GM21737 (cell line): ENCODE measurements around the gene BACH2.

Experiments used
- ATAC-seq: cut with Tn5 transposase; IDR thresholded peaks from one replicate; pipeline ENCODE4 v1.9.1; 2021; ENCODE audit warnings: mild to moderate bottlenecking, moderate library complexity; ENCODE audit not compliant: unreplicated experiment

Gene BACH2

DNA sequence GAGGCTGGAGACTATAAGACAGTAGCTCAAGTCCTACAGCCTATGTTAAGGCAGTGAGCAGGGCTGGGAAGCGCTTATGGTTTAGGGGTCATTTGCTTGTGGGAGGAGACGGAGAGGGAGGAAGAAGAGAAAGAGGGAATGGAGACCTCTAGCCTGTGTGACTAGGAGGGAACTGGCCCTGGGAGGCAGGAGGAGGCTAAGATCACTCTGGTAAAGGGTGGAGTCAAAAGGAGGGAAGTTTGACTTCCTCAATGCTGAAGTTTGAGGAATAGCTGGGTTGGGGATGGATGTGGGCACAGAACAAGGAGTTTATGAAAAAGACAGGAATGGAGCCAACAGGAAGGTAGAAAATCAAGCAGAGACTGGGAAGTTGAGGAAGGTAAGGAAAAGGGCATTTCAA is 6.4 kb upstream of the BACH2 start:
- no peak for ATAC-seq

DNA sequence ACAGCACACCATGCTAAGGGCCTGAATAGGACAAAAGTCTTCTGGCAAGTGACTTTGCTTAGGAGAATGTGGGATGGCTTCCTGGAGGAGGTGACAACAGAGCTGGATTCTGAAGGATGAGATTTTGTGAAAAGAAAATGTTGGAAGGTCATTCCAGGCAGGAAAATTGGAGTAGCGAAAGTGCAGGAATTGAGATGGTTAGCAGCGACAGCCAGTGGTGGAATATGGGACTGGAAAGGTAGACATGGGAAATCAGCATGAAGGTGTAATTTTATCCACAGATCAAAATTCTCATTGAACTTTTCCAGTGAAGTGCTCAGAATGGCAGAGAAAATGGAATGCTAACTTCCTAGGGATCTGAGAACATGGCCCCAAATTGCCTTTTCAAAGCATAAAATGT is 5.7 kb upstream of the BACH2 start:
- ATAC-seq = no peak

DNA sequence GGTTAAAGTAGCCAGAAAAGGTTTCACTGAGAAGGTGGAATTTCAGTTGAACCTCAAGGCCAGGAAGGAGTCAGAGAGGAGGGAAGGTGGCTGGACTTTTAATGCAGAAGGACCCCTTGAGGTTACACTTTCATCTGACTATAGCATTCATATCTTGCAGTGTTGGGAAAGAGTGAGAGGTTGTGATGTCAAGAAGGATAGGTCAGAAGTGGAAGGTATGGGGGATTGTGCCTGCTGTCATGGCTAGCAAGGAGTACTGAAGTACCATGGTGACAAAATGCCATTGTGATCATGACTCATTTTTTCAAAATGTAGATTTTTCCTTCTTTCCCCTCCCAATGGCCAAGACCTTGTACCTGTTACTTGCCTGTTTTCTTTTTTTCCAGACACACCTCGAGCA is 5.2 kb upstream of the BACH2 start:
- ATAC-seq = no peak

DNA sequence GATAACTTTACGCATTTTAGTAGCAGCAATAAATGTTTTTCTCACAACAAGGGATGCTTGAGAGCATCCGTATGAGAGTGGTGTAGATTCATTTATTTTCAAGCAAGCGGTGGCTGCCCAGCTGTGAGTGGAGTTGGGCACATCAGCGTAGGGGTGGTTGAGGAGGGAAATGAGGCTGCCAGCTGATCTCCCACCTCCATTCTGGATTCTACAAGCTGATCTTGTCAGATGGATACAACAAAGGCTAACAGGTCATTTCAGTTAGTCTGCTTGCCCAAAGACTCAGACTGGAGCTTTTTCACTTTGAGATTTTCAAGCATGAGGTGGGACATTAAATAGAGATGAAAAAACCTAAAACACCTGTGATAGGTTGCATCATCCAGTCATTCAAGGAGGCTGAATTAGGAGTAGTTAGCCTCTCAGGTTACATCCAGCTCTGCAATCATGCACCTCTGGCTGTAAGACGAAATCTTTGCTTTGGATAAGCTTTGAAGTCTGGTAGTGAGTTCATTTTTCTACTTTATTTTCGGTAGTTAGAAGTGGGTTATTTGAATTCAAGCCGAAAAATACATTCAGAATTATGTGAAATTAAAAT is 1.9 kb upstream of the BACH2 start:
- ATAC-seq = no peak

DNA sequence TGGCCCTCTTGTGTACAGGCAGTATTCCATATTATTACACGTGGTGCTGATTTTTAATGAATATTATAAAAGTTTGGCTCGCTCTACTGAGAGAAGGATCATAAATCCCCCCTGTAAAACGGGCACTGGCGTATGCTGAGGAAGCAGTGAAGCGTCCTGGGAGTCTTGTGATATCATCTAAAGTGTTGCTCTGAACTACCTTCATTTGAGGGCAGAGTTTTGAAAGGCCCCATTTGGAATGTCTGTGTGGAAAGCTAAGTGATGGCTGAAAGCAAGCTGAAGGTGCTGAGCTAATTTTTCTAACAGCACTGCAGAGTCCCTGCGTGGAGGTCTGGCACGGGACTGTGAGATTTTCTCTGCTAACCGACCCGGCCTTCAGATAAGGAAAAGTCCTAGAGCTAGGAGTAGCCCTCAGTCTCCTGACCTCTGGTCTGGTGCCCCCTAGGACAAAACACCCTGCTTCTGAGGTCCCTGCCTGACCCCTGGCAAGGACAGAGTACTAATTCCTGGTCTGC is 1.3 kb upstream of the BACH2 start:
- ATAC-seq = no peak

DNA sequence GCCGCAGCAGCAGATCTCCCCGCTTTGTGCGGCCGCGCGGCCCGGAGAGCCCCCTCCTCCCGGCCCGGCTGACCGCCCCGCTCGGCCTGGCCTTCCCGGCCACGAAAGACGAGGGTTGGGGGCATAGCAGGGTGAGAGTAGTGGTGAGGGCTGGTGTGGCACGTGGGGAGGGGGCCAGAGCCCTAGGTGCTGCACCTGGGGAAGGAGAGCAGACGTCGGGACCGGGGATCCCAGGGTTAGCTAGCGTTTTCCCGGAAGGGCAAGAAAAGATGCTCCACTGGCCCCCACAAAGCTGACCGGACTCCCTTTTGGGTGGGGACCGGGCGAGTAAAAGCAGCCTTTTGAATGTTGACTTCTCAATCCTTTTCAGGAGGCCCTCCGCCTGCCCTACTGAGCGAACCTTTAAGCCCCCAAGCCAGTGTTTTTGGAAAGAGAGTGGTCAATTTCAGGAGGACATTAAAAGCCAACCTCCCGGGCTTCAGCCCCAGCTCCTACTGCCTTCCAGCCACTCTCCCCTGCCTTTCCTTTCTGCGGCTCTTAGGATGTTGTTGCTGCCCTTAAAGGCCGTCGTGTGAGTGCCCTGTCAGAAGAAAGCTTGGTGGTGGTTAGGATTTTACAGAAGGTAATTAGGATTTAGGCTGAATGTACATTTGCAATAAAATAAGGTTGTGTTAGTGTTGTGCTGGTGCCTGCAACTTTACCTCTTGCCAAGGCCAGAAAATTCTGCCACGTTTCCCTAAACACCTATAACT is 648 bp upstream of the BACH2 start:
- no peak for ATAC-seq

DNA sequence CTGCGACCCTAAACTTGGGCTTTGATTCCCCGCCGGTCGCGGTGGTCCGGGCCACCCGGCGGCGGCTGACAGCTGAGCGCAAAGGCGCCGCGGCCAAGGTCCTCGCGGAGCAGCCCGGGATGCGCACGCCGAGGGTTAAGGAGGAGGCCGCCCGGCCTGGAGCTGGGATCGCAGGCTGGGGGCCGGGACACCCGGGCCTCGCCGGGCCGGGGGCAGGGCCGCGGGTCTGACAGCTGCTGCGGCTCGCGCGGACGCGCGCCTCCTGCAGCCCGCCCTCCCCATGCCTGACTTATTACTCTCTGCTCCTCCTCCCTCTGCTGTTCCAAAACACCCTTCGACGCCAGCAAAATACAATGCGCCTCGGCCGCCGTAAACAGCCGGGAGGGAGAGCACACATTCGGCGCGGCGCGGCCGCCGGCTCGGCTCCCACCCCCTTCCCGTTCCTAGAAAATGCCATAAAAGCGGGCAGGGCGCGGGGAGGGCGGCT is 746 bp downstream of the BACH2 start:
- ATAC-seq = peak; percentile 40

DNA sequence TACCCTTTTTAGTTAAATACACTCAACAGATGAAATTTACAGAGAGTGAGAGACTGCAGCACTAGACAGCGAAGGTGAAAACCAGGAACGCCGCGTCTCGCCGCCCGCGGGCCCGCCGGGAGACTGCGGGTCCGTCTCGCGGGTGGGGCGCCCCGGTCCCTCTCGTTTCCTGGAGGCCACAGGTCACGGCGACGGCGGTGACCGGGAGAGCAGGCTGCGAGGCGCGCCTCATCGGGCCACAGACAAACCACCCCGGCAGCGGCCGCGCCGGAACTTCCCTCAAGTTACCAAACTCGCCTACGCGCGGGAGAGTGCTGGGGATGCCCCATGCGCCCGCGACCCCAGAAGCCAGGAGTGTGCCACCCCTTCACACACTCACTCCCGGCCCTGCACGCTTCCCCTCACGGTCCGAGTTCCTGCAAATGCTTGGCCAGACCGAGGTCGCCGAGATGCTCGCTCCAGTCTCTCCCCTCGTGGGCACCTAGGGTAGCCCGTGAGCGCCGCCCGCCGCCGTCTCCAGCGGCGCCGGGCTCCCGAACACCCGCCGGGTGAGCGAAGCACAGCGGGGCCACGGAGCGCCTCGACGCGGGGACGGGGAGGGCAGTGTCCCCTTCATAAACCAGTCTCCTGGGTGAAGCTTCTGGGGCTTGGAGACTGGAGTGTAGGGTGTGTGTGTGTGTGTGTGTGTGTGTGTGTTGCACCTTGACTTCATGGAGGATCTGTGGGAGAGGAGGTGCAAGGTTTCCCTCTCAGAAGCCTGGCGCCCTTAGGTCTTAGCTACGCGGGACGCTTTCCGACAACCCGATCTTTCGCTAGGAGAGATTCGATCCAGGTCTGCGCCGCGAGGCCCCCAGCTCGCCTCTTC is 1.4 kb downstream of the BACH2 start:
- no peak for ATAC-seq

DNA sequence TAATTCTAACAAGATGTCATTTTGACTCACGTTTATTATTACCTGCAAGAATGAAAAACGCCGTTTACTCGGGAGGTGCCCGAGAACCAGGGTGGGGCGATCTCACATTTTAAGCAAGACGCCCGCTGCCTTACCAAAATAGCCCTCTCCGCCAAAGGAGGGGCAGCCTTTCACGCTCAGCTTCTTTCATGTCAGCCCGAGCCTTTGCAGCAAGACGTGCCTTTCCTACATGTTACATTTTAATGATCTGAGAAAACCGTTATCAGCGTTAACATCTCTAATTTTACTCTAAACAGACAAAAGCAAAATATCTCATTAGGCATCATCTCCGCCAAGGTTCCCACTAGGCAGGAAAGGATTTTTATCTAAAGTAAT is 2.0 kb downstream of the BACH2 start:
- no peak for ATAC-seq

DNA sequence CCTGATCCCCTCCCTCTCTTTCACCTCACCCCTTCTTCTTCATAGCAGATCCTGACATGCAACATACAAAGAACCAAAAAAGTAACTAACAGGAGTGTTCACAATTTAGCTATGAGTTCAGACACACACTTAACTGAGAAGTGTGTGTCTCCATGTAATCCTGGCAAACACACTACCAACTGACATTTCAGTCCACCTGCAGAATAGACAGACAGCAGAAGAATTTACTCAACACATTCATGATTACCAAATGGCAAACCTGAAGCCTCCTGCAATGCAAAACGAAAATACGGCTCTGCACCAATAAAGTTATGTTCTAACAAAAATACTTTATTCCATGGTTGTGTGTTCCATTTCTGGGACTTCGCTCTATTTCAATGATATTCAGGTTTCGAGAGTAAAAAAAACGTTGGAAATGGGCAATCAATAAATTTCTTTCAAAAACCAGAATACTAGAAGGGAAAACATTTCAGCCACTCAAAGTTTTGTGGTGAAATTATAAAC is 2.6 kb downstream of the BACH2 start:
- ATAC-seq = no peak

DNA sequence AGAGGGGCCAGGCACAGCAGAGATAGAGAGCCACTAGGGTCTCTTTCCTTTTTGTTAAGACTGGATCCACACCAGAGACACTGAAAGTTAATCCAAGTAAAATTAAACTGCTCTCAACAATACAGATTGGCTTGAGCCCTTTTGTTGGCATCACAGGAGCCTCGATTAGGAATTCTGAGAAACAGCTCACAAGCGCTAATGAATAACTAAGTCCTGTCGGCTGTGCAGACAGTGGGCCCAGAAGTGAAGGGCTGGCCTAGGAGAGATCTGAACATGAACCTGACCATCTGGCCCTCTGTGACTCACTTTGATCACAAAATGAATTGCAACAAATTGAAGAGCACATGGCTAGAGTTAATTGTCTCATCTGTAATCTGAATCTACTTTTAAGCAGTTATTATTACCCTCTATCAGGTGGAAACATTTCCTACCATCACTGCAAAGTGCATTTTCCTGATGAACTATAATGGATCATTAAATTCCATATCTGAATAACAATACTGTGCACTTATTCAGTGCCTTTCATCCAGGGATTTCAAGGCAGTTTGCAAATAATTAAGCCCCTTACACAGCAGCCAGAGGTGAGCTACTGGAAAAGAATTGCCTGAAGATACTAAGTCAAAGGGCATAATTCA is 3.2 kb downstream of the BACH2 start:
- ATAC-seq = no peak

DNA sequence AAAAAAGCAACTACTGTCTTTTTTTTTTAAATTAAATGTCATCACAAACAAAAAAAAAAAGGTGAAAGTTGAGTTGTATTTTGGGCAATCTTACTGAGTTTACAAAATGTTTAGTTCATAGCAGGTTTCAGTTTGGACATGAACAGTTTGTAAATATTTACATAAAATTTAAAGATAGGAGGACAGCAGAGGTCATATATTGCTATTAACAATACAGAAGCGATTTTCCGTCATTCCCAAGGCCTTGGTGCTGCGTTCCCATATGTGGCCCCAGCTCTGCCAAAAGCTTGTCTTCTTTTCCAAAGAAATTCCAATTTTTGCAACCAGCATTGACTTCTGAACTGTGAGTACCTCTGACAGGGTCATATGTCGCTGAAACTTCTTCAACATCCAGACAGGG is 5.1 kb downstream of the BACH2 start:
- ATAC-seq = no peak

DNA sequence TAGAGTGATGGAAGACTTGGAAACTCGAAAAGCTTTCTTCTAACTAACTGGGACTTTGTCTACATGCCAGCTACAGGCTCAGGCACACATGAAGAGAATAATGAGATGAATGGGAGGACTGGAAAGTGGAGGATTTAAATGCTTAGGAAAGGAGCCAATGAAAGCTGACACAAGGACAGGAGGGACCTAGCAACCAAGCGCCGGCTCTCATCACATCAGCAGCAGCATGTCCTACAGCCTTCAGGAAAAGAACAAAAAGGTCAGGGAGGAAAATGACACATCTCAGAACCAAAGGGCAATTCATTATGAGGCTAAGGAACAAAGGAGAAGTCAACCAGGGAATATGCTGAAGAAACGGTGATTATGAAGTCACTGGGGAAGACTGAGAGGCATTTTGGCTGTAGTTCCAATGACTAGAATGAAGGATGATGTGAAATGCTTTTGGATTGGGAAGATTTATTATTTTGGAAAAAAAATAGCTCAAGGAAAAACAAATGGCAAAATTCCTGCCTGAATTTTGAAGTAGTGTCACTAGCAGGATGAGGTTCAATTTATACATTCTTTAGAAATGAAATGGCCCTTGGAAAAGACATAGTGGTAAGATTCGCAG is 5.7 kb downstream of the BACH2 start:
- no peak for ATAC-seq

DNA sequence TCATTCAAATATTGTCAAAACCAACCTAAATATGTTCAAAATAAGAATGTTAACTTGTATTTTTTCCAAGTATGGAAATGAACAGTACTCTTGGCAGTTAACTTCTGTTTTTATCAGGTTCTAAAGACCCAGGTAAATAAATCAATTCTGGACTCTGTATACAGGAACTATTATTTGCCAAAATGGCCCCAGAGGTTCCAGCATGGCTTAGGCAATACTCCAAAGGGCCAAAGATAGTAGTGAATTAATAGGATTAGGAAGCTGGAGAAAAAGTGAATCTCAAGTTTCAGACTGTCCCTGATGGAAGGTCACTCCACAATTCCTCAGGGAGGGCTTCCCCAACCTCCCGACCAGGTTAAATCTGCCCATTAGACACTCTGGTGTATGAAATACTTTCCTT is 6.7 kb downstream of the BACH2 start:
- no peak for ATAC-seq

DNA sequence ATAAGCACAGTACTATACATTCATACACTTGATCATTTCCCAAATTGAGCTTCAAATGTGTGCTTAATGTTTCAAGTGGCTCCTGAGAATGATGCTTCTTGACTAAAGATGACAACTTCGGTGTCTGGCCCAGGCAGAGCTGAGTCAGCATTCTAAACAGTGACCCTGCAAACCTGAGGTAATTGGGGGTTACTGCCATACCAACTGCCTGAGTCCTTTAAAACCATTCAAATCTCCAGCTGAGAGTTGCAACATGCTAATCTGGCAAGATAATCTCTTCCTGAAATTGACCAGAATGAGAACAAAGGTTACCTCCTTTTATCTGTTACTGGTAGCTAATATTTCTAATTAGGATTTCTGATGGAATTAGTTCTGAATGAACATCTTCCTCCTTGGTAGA is 8.2 kb downstream of the BACH2 start:
- no peak for ATAC-seq

DNA sequence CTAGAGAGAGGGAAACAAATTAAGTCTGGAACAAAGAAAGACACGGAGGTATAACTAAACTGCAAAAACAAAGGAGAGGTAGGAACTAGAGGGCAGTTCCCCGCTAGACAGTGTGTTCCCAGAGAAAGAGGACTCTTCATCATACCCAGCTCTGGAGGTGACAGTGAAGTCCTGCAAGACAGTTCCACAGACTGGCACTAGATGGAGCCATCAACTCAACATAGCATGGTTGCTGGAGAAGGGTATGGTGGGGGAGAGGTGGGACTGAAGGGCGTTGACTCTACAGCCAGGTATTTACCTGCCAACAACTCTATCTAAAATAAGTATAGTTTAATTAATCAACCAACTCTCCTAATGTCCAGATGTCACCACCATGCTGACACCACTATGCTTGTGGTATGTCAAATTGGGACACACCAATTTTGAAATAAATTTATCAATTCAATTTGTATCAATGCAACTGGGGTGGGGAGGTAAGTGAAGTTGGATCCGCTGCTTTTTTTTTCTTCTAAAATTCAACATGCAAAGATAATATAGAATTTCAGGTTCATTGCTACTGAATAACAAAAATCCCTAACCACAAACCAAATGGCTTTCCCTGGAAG is 9.7 kb downstream of the BACH2 start:
- no peak for ATAC-seq

DNA sequence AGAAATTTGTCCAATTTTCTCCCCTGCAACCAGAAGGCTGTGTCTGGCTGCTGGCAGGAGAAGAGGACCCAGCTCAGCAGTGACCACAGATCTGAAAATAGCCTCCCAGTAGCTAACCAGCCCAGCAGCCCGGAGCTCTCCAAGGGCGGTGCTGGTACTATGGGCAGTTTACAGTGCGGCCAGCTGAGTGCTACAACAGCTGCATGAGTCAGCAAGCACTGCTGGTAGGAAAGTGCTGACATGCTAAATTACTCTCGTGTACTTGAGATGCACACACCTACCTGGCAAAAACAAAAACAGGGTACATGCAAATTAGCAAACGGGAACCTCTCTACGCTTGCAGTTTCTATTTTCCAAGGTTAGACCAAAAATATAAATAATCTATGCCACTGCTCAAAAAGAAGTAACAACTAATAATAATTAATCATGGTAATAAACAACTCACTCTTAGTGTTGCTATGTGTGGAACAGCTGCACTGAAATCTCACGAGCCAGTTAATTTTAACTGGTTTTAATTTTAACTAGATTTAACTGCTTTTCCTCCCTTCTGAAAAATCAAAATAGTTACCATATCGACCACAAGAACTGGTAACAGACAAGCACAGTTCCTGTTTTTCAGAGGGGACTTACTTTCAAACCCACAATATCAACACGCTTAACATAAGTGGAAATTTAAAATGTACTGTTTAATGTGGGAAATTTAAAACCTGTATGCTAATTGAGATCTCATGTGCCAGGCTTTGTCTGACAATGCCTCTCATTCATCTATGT is 10.8 kb downstream of the BACH2 start:
- ATAC-seq = peak; percentile 66

DNA sequence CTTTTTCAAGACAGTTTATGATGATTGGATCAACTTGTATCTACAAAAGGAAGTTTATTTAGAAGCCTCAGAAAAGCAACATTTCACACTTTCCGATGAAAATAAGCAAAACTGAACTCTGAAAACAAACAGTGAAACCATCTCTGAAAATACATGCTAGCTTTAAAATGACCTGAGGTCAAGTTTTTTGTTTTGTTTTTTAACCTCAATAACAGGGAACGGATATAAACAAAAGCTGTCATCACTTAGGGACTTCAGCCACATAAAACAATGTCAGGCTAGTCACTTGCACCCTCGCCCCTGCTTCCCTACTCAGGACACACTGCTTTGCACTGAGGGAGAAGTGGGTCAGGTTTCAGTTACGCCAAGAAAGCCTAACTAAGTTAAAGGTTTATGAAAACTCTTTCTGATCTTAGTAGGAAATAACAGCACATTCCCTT is 11.6 kb downstream of the BACH2 start:
- peak; percentile 35 for ATAC-seq
